ENCODE results near the gene SCT. TPM values are rescaled to one million over a fixed set of nuclear protein-coding genes. Genes with fewer than 3 reads are reported as not detected.
A peak's percentile ranks its signal among the peaks of the same experiment; 100 is the strongest.

SCT gene
- total RNA-seq, 4 donors from 2014 or later, result not detected

- DNase-seq (ENCODE audit: extremely low spot score), result no peak
- Histone ChIP-seq H3K27ac (replicated peaks in 1 of 4) (peak overlapping the region; percentile 55 to 79 (median 70)), H3K9me3 (no peaks in the 10 kb centered on the region), H3K27me3 (no peaks in the 10 kb centered on the region), H3K4me3 (no peak overlapping the region), H3K36me3 (peaks cover 86 to 100% (median 99%) of the 10 kb centered on the region in 4 donors), H3K4me1 (peaks cover 4 to 14% (median 10%) of the 10 kb centered on the region in 4 donors)
- WGBS, result 94% methylated on average over 19 of the region's 33 CpGs
- TF ChIP-seq POLR2AphosphoS5 (IDR thresholded peaks at IDR 0.05), result no peak
- intact Hi-C loops (cut with DNase I), result no loop called here
These were observed 21.5 kb downstream of the SCT start for GRCh38 chr11:605286-606129.

- no peak overlapping the region for H3K27ac ChIP-seq (replicated peaks in 1 of 4)
- no peak overlapping the region for H3K4me3 ChIP-seq
- 87% methylated on average over 13 of the region's 13 CpGs for WGBS
- H3K36me3 ChIP-seq, result peaks cover 78 to 100% (median 99%) of the 10 kb centered on the region in 4 donors
- intact Hi-C loops (cut with DNase I), result no loop called here
- DNase-seq (ENCODE audit: extremely low spot score), result no peak
- H3K4me1 ChIP-seq, result peaks cover 4 to 13% (median 9%) of the 10 kb centered on the region in 4 donors
- no peaks in the 10 kb centered on the region for H3K27me3 ChIP-seq
- no peaks in the 10 kb centered on the region for H3K9me3 ChIP-seq
- TF ChIP-seq EP300 (IDR thresholded peaks at IDR 0.05), result no peak
- no peak for TF ChIP-seq POLR2AphosphoS5 (IDR thresholded peaks at IDR 0.05)
- TF ChIP-seq CTCF (IDR thresholded peaks at IDR 0.05), result no peak
- no peak for TF ChIP-seq POLR2A (IDR thresholded peaks at IDR 0.05; ENCODE audit: low read depth)
These were observed 23.8 kb downstream of the SCT start for GRCh38 chr11:603154-603553.

- Histone ChIP-seq H3K9me3 (no peaks in the 10 kb centered on the region), H3K4me3 (no peak overlapping the region), H3K36me3 (peaks cover 78 to 100% (median 99%) of the 10 kb centered on the region in 4 donors), H3K27me3 (no peaks in the 10 kb centered on the region), H3K4me1 (peaks cover 4 to 13% (median 8%) of the 10 kb centered on the region in 4 donors), H3K27ac (replicated peaks in 1 of 4) (no peak overlapping the region)
- no peak for TF ChIP-seq POLR2A (IDR thresholded peaks at IDR 0.05; ENCODE audit: low read depth)
- TF ChIP-seq POLR2AphosphoS5 (IDR thresholded peaks at IDR 0.05), result no peak
- TF ChIP-seq CTCF (IDR thresholded peaks at IDR 0.05), result no peak
- no peak for TF ChIP-seq EP300 (IDR thresholded peaks at IDR 0.05)
- no peak for DNase-seq (ENCODE audit: extremely low spot score)
- WGBS, result 95% methylated on average over 22 of the region's 23 CpGs
- intact Hi-C loops (cut with DNase I), result no loop called here
These were observed 25.3 kb downstream of the SCT start for GRCh38 chr11:601573-602245.

- no peak for DNase-seq (ENCODE audit: extremely low spot score)
- intact Hi-C loops (cut with DNase I), result no loop called here
- peaks cover 79 to 100% (median 99%) of the 10 kb centered on the region in 4 donors for H3K36me3 ChIP-seq
- no peak overlapping the region for H3K27ac ChIP-seq (replicated peaks in 1 of 4)
- 88% methylated on average over 21 of the region's 30 CpGs for WGBS
- TF ChIP-seq CTCF (IDR thresholded peaks at IDR 0.05), result no peak
- TF ChIP-seq POLR2AphosphoS5 (IDR thresholded peaks at IDR 0.05), result no peak
- TF ChIP-seq POLR2A (IDR thresholded peaks at IDR 0.05; ENCODE audit: low read depth), result no peak
- TF ChIP-seq EP300 (IDR thresholded peaks at IDR 0.05), result no peak
- H3K9me3 ChIP-seq, result no peaks in the 10 kb centered on the region
- no peak overlapping the region for H3K4me3 ChIP-seq
- H3K27me3 ChIP-seq, result no peaks in the 10 kb centered on the region
- H3K4me1 ChIP-seq, result no peaks in the 10 kb centered on the region
These were observed 28.8 kb downstream of the SCT start for GRCh38 chr11:598005-598680.

Measured in esophagus muscularis mucosa (tissue), 4 donors.